Skeletal muscle satellite cell (primary cell): ENCODE data around the gene DHDH. TPM values are rescaled to one million over a fixed set of nuclear protein-coding genes. Genes with fewer than 3 reads are reported as not detected.
"Not testable (repeated sequence)": the region's sequence is repeated elsewhere in the genome, so short reads cannot be mapped to it uniquely, and the experiment has no call there.

Source experiments
- H3K27me3 ChIP-seq: 2 replicates; pipeline ENCODE4 v1.7.0; 2013; ENCODE audit warnings: low read length; ENCODE audit not compliant: control insufficient read depth, insufficient read depth
- H3K36me3 ChIP-seq: 2 replicates; pipeline ENCODE4 v1.7.0; 2013; ENCODE audit warnings: mild to moderate bottlenecking, control low read depth, low read length; ENCODE audit not compliant: insufficient read depth
- H3K4me1 ChIP-seq: 2 replicates; pipeline ENCODE4 v1.7.0; 2013; ENCODE audit warnings: low read length; ENCODE audit not compliant: control insufficient read depth, insufficient read depth
- H3K4me2 ChIP-seq: 2 replicates; pipeline ENCODE4 v1.7.0; 2013; ENCODE audit warnings: mild to moderate bottlenecking, low read length
- H3K4me3 ChIP-seq: 2 replicates; pipeline ENCODE4 v1.7.0; 2013; ENCODE audit warnings: low read length
- H3K9ac ChIP-seq: 2 replicates; pipeline ENCODE4 v1.7.0; 2013; ENCODE audit warnings: mild to moderate bottlenecking, low read depth, low read length, moderate library complexity
- H3K9me3 ChIP-seq: replicated peaks from 2 replicates; pipeline ENCODE4 v1.7.0; 2013; ENCODE audit warnings: mild to moderate bottlenecking, control low read depth, low read length
- total RNA-seq: library from RNA; depleted of rRNA; stranded (reverse); fragments of >200 nt; gene quantifications from 2 replicates; pipeline ENCODE4 v1.2.3, GENCODE V29; 2012; rRNA removed

The DHDH gene
- total RNA-seq: not detected in 2 replicates

DNA sequence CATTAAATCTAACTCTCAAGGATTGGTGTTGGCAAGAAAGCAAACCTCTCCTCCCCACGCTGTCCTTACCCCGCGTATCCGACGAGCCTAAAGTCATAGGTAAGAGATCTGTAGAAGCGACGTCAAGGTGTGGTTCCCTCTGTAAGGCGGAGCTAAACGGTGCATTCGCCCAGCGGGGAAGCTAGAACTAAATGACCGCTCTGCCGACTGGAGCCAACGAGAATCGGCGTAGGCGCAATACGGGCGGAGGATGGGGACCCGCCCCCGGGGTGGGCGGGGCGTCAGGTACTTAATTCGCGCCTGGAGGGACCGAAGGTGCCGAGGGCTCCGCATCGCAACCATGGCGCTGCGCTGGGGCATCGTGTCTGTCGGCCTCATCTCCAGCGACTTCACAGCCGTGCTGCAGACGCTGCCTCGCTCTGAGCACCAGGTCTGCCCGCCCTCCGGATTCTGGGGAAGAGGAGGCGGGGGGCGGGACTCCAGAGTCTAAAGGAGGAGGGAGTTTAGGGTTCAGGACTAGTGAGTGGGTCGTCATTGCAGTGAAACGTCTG lies at the start of gene DHDH:
DHDH (plus strand) TSS at position 318 of the 551 bp plus-strand sequence; CDS start at position 341, 23 bp downstream.
- Histone ChIP-seq H3K4me3 (peak within 1 kb of the TSS; percentile 68), H3K36me3 (no peaks in the 10 kb centered on the region), H3K9ac (peak within 1 kb of the TSS; percentile 3), H3K27me3 (peaks cover 9% of the 10 kb centered on the region), H3K4me1 (peaks cover 9% of the 10 kb centered on the region), H3K9me3 (no peaks in the 10 kb centered on the region), H3K4me2 (peak within 1 kb of the TSS; percentile 92)

DNA sequence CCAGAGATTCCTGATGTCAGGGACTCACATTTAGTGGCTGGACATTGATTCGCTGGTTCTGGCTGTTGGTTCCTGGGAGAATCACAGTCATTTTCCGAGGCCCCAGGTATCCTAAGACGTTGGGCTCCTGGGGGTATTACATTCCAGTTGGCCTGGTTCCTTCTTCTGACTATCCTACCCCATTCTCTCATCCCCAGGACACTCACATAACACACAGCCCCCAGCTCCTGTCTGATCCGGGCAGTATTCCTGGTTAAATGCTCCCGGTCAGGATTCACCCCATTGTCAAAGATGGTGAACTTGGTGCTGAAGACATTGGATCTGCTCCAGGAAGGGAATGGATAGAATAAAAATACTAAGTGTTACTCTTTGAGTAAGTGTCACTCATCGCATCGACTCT lies 49.8 kb upstream of the DHDH start:
- Histone ChIP-seq H3K4me2 (no peak overlapping the region), H3K9ac (no peak overlapping the region), H3K9me3 (no peaks in the 10 kb centered on the region), H3K36me3 (peaks cover 4% of the 10 kb centered on the region), H3K4me3 (no peak overlapping the region), H3K4me1 (no peaks in the 10 kb centered on the region), H3K27me3 (no peaks in the 10 kb centered on the region)

DNA sequence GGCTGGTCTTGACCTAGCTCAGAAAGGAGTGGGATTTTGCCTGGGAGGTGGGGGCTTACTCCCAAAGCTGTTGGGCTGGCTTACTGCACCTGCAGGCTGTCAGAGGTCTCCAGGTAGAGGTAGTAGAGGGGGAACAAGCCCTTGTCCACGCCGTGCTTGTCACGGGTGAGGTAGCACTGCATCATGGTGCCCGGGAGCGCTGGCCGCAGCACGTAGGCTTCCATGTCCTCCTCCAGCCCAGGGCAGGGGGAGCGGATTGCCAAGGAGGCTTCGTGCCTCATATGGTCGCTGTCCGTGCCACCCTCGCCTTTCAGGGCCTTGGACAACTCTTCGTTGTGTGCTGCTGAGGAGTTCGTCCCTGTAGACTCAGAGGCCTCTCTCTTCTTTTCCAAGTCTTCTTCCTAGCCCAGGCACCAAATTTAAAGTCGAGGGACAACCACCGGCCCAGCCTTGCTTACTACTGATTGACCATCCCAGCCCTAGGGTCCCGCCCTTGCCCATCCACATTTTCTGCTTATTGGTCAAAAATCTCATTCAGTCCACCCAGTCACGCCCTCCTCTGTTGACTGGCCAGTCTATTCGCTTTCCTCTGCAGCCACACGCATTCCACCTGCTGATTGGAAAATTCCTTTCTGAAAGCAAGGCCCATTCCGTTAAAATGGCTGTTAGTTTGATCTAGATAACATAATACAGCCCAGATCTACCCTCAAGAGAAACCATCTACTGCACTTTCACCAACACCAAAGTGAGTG lies 45.5 kb upstream of the DHDH start:
- Histone ChIP-seq H3K4me2 (no peak overlapping the region), H3K9me3 (no peaks in the 10 kb centered on the region), H3K4me3 (no peak overlapping the region), H3K9ac (no peak overlapping the region), H3K4me1 (no peaks in the 10 kb centered on the region), H3K36me3 (no peaks in the 10 kb centered on the region), H3K27me3 (peaks cover 9% of the 10 kb centered on the region)

- not testable (repeated sequence) for H3K4me1 ChIP-seq, H3K27me3 ChIP-seq, H3K9ac ChIP-seq, H3K9me3 ChIP-seq, H3K36me3 ChIP-seq, H3K4me2 ChIP-seq, H3K4me3 ChIP-seq
Observed at GRCh38 chr19:48889496-48889895, 44.0 kb upstream of the DHDH start.

- Histone ChIP-seq H3K36me3 (no peaks in the 10 kb centered on the region), H3K4me3 (no peak overlapping the region), H3K27me3 (peaks cover 9% of the 10 kb centered on the region), H3K4me1 (no peaks in the 10 kb centered on the region), H3K4me2 (no peak overlapping the region), H3K9me3 (no peaks in the 10 kb centered on the region), H3K9ac (no peak overlapping the region)
Observed at GRCh38 chr19:48890551-48890950, 42.9 kb upstream of the DHDH start.

GRCh38 chr19:48895226-48895625 lies 38.3 kb upstream of the DHDH start:
- Histone ChIP-seq H3K9ac (no peak overlapping the region), H3K9me3 (no peaks in the 10 kb centered on the region), H3K4me2 (no peak overlapping the region), H3K4me3 (no peak overlapping the region), H3K4me1 (no peaks in the 10 kb centered on the region), H3K27me3 (peaks cover 9% of the 10 kb centered on the region), H3K36me3 (no peaks in the 10 kb centered on the region)

DNA sequence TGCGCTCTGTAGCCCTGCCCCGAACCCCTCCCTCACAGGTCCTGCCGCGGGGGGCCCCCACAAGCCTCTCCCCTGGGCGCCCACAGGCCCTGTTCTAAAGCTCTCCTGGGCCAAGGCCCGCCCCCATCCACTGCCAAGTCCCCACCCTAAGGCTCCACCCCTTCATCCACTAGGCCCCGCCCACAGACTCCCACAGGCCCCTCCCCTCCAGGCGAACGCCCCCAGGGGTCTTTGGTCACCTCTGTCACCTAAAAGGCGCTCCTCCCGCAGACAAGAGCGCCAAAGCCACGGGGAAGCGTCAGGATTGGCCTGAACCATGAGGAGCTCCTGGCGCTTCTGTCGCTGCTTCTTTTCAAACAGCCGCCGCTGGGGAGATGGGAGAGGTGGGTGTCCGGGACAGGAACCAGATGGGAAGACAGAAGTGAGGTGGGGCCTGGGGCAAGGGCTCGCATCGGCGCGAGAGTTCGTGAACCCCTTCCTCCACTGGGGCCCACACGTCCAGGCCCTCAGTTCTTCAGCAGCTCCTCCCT lies 37.2 kb upstream of the DHDH start:
- Histone ChIP-seq H3K27me3 (peaks cover 9% of the 10 kb centered on the region), H3K4me2 (peak overlapping the region; percentile 65), H3K36me3 (no peaks in the 10 kb centered on the region), H3K4me3 (peak overlapping the region; percentile 39), H3K9me3 (no peaks in the 10 kb centered on the region), H3K9ac (no peak overlapping the region), H3K4me1 (peaks cover 6% of the 10 kb centered on the region)

- peaks cover 2% of the 10 kb centered on the region for H3K36me3 ChIP-seq
- H3K9me3 ChIP-seq: no peaks in the 10 kb centered on the region
- H3K4me2 ChIP-seq: no peak overlapping the region
- H3K27me3 ChIP-seq: peaks cover 4% of the 10 kb centered on the region
- H3K4me3 ChIP-seq: no peak overlapping the region
- peaks cover 8% of the 10 kb centered on the region for H3K4me1 ChIP-seq
- H3K9ac ChIP-seq: no peak overlapping the region
Observed at GRCh38 chr19:48897181-48897580, 36.3 kb upstream of the DHDH start.

DNA sequence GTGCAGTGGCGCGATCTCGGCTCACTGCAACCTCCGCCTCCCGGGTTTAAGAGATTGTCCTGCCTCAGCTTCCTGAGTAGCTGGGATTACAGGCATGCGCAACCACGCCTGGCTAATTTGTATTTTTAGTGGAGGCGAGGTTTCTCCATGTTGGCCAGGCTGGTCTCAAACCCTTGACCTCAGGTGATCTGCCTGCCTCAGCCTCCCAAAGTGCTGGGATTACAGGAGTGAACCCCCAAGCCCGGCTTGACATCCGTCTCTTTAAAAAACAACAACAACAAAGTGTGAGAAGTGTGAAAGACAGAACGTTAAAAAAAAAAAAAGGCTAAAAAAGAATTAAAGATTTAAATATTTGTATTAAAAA lies 34.1 kb upstream of the DHDH start:
- Histone ChIP-seq H3K4me3 (peak overlapping the region; percentile 94), H3K9ac (peak overlapping the region; percentile 92)

GRCh38 chr19:48899781-48900476 lies 33.6 kb upstream of the DHDH start, which contains the start of gene NUCB1:
Gene NUCB1 (plus strand): TSS chr19:48900312. CDS start chr19:48900797, 485 bp downstream.
- peaks cover 7% of the 10 kb centered on the region for H3K36me3 ChIP-seq
- peak within 1 kb of the TSS; percentile 94 for H3K4me2 ChIP-seq
- H3K9me3 ChIP-seq: no peaks in the 10 kb centered on the region
- peaks cover 8% of the 10 kb centered on the region for H3K4me1 ChIP-seq
- peak within 1 kb of the TSS; percentile 92 for H3K9ac ChIP-seq
- H3K4me3 ChIP-seq: peak within 1 kb of the TSS; percentile 94
- H3K27me3 ChIP-seq: no peaks in the 10 kb centered on the region

More for the DNA sequence above, 34.1 kb upstream of the DHDH start:
- peak overlapping the region; percentile 94 for H3K4me2 ChIP-seq
- not testable (repeated sequence) for H3K4me1 ChIP-seq, H3K9me3 ChIP-seq, H3K27me3 ChIP-seq, H3K36me3 ChIP-seq
